ENCODE data around the gene ADAM29. TPM values are rescaled to one million over a fixed set of nuclear protein-coding genes. Genes with fewer than 3 reads are reported as not detected.
"Not testable (repeated sequence)": the region's sequence is repeated elsewhere in the genome, so short reads cannot be mapped to it uniquely, and the experiment has no call there.

The ADAM29 gene
- total RNA-seq, 1 experiment from 2014 or later: not detected

GRCh38 chr4:174973336-174973735, 55.2 kb downstream of the ADAM29 start:
- POLR2A ChIA-PET: no interaction called here
- Histone ChIP-seq H3K36me3 (ENCODE audit: control insufficient read depth, insufficient read depth, low read length) (no peaks in the 10 kb centered on the region), H3K27me3 (replicated peaks; ENCODE audit: control insufficient read depth, insufficient read depth, low read length) (no peaks in the 10 kb centered on the region), H3K9me3 (no peaks in the 10 kb centered on the region), H3K4me1 (no peaks in the 10 kb centered on the region), H3K4me3 (ENCODE audit: low read depth, low read length) (no peak overlapping the region)
- Mint-ChIP-seq H3K9me3 (ENCODE audit: unreplicated experiment) (no peaks in the 10 kb centered on the region), H3K27ac (ENCODE audit: unreplicated experiment) (no peak overlapping the region), H3K4me3 (ENCODE audit: unreplicated experiment) (no peak overlapping the region), H3K4me1 (ENCODE audit: low read depth, unreplicated experiment) (no peaks in the 10 kb centered on the region), H3K27me3 (ENCODE audit: insufficient read depth, unreplicated experiment) (no peaks in the 10 kb centered on the region), H3K36me3 (ENCODE audit: insufficient read depth, unreplicated experiment) (no peaks in the 10 kb centered on the region)
- no TSS peak for BruUV-seq (replicated peaks)
- no peak for TF ChIP-seq CTCF (IDR thresholded peaks at IDR 0.05; ENCODE audit: insufficient read depth in 1 of 2, low read depth in 1 of 2, low read length in 1 of 2, severe bottlenecking in 1 of 2, unreplicated experiment in 1 of 2)
- CTCF ChIA-PET: no interaction called here
- DNase-seq: no peak
- intact Hi-C loops (cut with micrococcal nuclease; ENCODE audit: unreplicated experiment): no loop called here

- POLR2A ChIA-PET: no interaction called here
- H3K4me1 ChIP-seq: no peaks in the 10 kb centered on the region
- Mint-ChIP-seq H3K27me3 (ENCODE audit: insufficient read depth, unreplicated experiment) (no peaks in the 10 kb centered on the region), H3K4me3 (ENCODE audit: unreplicated experiment) (no peak overlapping the region), H3K9me3 (ENCODE audit: unreplicated experiment) (peaks cover 11% of the 10 kb centered on the region), H3K27ac (ENCODE audit: unreplicated experiment) (no peak overlapping the region), H3K36me3 (ENCODE audit: insufficient read depth, unreplicated experiment) (no peaks in the 10 kb centered on the region), H3K4me1 (ENCODE audit: low read depth, unreplicated experiment) (no peaks in the 10 kb centered on the region)
- TF ChIP-seq CTCF (IDR thresholded peaks at IDR 0.05; ENCODE audit: insufficient read depth in 1 of 2, low read depth in 1 of 2, low read length in 1 of 2, severe bottlenecking in 1 of 2, unreplicated experiment in 1 of 2): no peak
- no peaks in the 10 kb centered on the region for H3K36me3 ChIP-seq (ENCODE audit: control insufficient read depth, insufficient read depth, low read length)
- no peak overlapping the region for H3K4me3 ChIP-seq (ENCODE audit: low read depth, low read length)
- intact Hi-C loops (cut with micrococcal nuclease; ENCODE audit: unreplicated experiment): no loop called here
- H3K27me3 ChIP-seq (replicated peaks; ENCODE audit: control insufficient read depth, insufficient read depth, low read length): no peaks in the 10 kb centered on the region
- BruUV-seq (replicated peaks): no TSS peak
- H3K9me3 ChIP-seq: no peaks in the 10 kb centered on the region; the same call in 1 of the 2 replicates
- CTCF ChIA-PET: no interaction called here
- DNase-seq: no peak
Observed at GRCh38 chr4:174983128-174983750, 65.1 kb downstream of the ADAM29 start.

GRCh38 chr4:174983870-174984269, 65.7 kb downstream of the ADAM29 start:
- POLR2A ChIA-PET; CTCF ChIA-PET; H3K36me3 Mint-ChIP-seq (ENCODE audit: insufficient read depth, unreplicated experiment): not testable (repeated sequence)

GRCh38 chr4:174989791-174990190, 71.6 kb downstream of the ADAM29 start:
- Mint-ChIP-seq H3K4me1 (ENCODE audit: low read depth, unreplicated experiment) (no peaks in the 10 kb centered on the region), H3K27me3 (ENCODE audit: insufficient read depth, unreplicated experiment) (no peaks in the 10 kb centered on the region), H3K4me3 (ENCODE audit: unreplicated experiment) (no peak overlapping the region), H3K27ac (ENCODE audit: unreplicated experiment) (no peak overlapping the region), H3K9me3 (ENCODE audit: unreplicated experiment) (peaks cover 7% of the 10 kb centered on the region), H3K36me3 (ENCODE audit: insufficient read depth, unreplicated experiment) (no peaks in the 10 kb centered on the region)
- no TSS peak for BruUV-seq (replicated peaks)
- intact Hi-C loops (cut with micrococcal nuclease; ENCODE audit: unreplicated experiment): no loop called here
- TF ChIP-seq CTCF (IDR thresholded peaks at IDR 0.05; ENCODE audit: insufficient read depth in 1 of 2, low read depth in 1 of 2, low read length in 1 of 2, severe bottlenecking in 1 of 2, unreplicated experiment in 1 of 2): no peak
- no peaks in the 10 kb centered on the region for H3K36me3 ChIP-seq (ENCODE audit: control insufficient read depth, insufficient read depth, low read length)
- no peak for DNase-seq
- no peak overlapping the region for H3K4me3 ChIP-seq (ENCODE audit: low read depth, low read length)
- H3K27me3 ChIP-seq (replicated peaks; ENCODE audit: control insufficient read depth, insufficient read depth, low read length): no peaks in the 10 kb centered on the region
- ChIA-PET CTCF (no interaction called here), POLR2A (no interaction called here)
- no peaks in the 10 kb centered on the region for H3K4me1 ChIP-seq
- H3K9me3 ChIP-seq: no peaks in the 10 kb centered on the region; the same call in 1 of the 2 replicates

More at GRCh38 chr4:174983870-174984269, 65.7 kb downstream of the ADAM29 start:
- H3K36me3 ChIP-seq (ENCODE audit: control insufficient read depth, insufficient read depth, low read length); H3K27me3 Mint-ChIP-seq (ENCODE audit: insufficient read depth, unreplicated experiment); DNase-seq; H3K4me3 ChIP-seq (ENCODE audit: low read depth, low read length); BruUV-seq (replicated peaks); H3K27ac Mint-ChIP-seq (ENCODE audit: unreplicated experiment); H3K4me1 ChIP-seq; H3K27me3 ChIP-seq (replicated peaks; ENCODE audit: control insufficient read depth, insufficient read depth, low read length); H3K4me1 Mint-ChIP-seq (ENCODE audit: low read depth, unreplicated experiment); intact Hi-C loops (cut with micrococcal nuclease; ENCODE audit: unreplicated experiment); H3K9me3 ChIP-seq; H3K4me3 Mint-ChIP-seq (ENCODE audit: unreplicated experiment): not testable (repeated sequence)
- peaks cover 11% of the 10 kb centered on the region for H3K9me3 Mint-ChIP-seq (ENCODE audit: unreplicated experiment)

All from Caco-2 (cell line).